Prostate gland (tissue), 2 donors: ENCODE results near the gene ITGAV. TPM values are rescaled to one million over a fixed set of nuclear protein-coding genes. Genes with fewer than 3 reads are reported as not detected.

Experiments
- DNase-seq: peaks from one replicate; pipeline ENCODE4 v3.0.0-alpha.2; 2019; ENCODE audit warnings: low spot score
- H3K27ac ChIP-seq, 2 donors: fragments of 200-600 bp; sonication (generic); 2 replicates each; pipeline ENCODE4 v1.5.1; 2017 to 2019
- H3K27me3 ChIP-seq: fragments of 200-600 bp; sonication (generic); replicated peaks from 2 replicates; pipeline ENCODE4 v1.5.1; 2019; ENCODE audit not compliant: insufficient read depth
- H3K36me3 ChIP-seq, 2 donors: fragments of 200-600 bp; sonication (generic); 1 replicate in 1 of 2; 2 replicates in 1 of 2; pipeline versions ENCODE4 v1.5.1 to v1.8.1; 2017 to 2019
- H3K4me1 ChIP-seq: fragments of 200-600 bp; sonication (generic); replicated peaks from 2 replicates; pipeline ENCODE4 v1.5.1; 2019
- H3K4me3 ChIP-seq, 2 donors: fragments of 200-600 bp; sonication (generic); 2 replicates each; pipeline ENCODE4 v1.5.1; 2017 to 2019
- H3K9me3 ChIP-seq: fragments of 200-600 bp; sonication (generic); 2 replicates; pipeline ENCODE4 v1.5.1; 2017
- POLR2A ChIP-seq: fragments of 450-650 bp; IDR thresholded peaks from one replicate; pipeline ENCODE4 v1.6.1; 2016; ENCODE audit warnings: antibody characterized with exemption, mild to moderate bottlenecking
- POLR2AphosphoS5 ChIP-seq: sonication (generic); formaldehyde crosslinking; IDR thresholded peaks from one replicate; pipeline ENCODE4 v1.6.1; 2017; ENCODE audit warnings: antibody characterized with exemption
- WGBS: methylation state at CpG from one replicate; pipeline ENCODE4 v1.1.5; 2018; 5-methylcytosine and 5-hydroxymethylcytosine counted together
- intact Hi-C: fragments of 100-400 bp; cut with DNase I; formaldehyde crosslinking; loops from one replicate; pipeline ENCODE4 v1.14.2; 2022
- total RNA-seq, 2 donors: library from RNA; depleted of rRNA; stranded (reverse); fragments of >200 nt; gene quantifications; one replicate each; pipeline ENCODE4 v1.1.0, GENCODE V29; 2016
- TF ChIP-seq, protein P1 (sequence below), 4 experiments: fragments of 200-600 bp in 2 of 4; fragments of 450-650 bp in 2 of 4; sonication (generic) in 2 of 4; IDR thresholded peaks; 1 replicate in 3 of 4; 2 replicates in 1 of 4; pipeline ENCODE4 v1.5.1; 2016 to 2019; ENCODE audit warnings: antibody characterized with exemption in 4 of 4, mild to moderate bottlenecking in 2 of 4, moderate library complexity in 2 of 4

The ITGAV gene
- total RNA-seq, 2 donors from 2014 or later: 47.0 to 84.8 TPM

DNA sequence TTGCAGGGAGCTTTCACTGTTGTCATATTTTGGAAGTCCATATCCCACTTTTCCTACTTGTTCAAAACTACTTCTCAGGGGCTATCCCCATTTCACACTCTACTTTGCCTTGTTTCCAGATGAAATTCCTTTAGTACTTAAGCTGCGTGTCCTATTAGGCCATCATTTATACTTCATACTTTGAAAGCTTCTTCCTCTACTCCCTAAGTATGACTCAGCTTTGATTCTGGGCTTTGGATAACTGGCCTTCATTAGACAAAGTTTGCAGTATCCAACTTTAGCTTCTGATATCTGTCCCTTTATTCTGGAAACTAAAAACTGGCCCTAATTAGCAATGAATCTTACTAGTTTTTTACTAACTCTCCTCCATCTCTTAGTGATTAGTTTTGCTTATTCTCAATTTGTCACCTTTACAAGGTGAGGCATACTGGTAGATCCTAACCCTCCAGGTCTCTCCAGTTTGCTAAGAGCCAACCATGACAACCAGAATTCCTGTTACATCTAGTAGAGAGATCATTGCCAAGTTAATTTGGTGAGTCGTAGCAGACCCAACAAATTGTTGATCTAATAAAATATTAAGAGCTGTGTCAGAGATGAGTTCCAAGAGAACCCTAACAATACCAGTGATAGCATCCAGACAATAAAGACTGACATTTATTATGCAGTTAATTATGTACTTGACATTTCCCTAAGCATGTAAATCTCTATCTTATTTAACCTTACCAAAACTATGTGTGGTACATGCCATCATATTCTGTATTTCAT, 31.2 kb upstream of the ITGAV start:
- intact Hi-C loops: no loop called here
- H3K4me3 ChIP-seq: no peak overlapping the region
- no peaks in the 10 kb centered on the region for H3K36me3 ChIP-seq
- 59% methylated on average over 2 of the region's 2 CpGs for WGBS
- H3K4me1 ChIP-seq: no peaks in the 10 kb centered on the region
- no peak for DNase-seq
- TF ChIP-seq POLR2A (no peak), POLR2AphosphoS5 (no peak)
- TF ChIP-seq, protein P1, sequence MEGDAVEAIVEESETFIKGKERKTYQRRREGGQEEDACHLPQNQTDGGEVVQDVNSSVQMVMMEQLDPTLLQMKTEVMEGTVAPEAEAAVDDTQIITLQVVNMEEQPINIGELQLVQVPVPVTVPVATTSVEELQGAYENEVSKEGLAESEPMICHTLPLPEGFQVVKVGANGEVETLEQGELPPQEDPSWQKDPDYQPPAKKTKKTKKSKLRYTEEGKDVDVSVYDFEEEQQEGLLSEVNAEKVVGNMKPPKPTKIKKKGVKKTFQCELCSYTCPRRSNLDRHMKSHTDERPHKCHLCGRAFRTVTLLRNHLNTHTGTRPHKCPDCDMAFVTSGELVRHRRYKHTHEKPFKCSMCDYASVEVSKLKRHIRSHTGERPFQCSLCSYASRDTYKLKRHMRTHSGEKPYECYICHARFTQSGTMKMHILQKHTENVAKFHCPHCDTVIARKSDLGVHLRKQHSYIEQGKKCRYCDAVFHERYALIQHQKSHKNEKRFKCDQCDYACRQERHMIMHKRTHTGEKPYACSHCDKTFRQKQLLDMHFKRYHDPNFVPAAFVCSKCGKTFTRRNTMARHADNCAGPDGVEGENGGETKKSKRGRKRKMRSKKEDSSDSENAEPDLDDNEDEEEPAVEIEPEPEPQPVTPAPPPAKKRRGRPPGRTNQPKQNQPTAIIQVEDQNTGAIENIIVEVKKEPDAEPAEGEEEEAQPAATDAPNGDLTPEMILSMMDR (IDR thresholded peaks at IDR 0.05): no peak
- no peak overlapping the region for H3K27ac ChIP-seq
- H3K27me3 ChIP-seq: no peaks in the 10 kb centered on the region
- H3K9me3 ChIP-seq: no peaks in the 10 kb centered on the region

DNA sequence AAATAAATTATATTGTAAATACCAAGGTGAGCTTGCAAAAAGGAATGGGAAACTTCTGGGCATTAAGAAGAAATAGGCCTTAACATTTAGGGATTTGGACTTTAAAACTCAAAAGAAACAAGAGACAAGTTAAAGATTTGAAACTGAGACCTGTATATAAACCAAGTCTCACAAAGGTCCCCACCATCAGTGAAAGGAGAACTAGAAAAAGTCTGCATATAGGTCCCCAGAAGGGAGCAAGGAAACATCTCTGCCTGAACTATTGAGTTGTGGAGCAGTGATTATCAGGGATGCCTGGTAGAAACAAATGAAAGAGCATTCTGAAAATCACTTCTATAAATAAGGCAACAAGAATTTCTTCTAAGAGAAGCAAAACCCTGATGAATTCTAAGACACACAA, 30.5 kb upstream of the ITGAV start:
- intact Hi-C loops: no loop called here

GRCh38 chr2:186559848-186560247, 30.0 kb upstream of the ITGAV start:
- 100% methylated on average over 3 of the region's 3 CpGs for whole genome bisulfite sequencing

More for the DNA sequence above, 30.5 kb upstream of the ITGAV start:
- Histone ChIP-seq H3K9me3 (no peaks in the 10 kb centered on the region), H3K36me3 (no peaks in the 10 kb centered on the region), H3K4me1 (no peaks in the 10 kb centered on the region), H3K4me3 (no peak overlapping the region), H3K27me3 (no peaks in the 10 kb centered on the region), H3K27ac (no peak overlapping the region)
- no peak for DNase-seq
- TF ChIP-seq POLR2A (no peak), POLR2AphosphoS5 (no peak)
- TF ChIP-seq, protein P1 (IDR thresholded peaks at IDR 0.05): no peak

GRCh38 chr2:186560254-186560653, 29.6 kb upstream of the ITGAV start:
- Histone ChIP-seq H3K27ac (no peak overlapping the region), H3K27me3 (no peaks in the 10 kb centered on the region), H3K4me1 (no peaks in the 10 kb centered on the region), H3K9me3 (no peaks in the 10 kb centered on the region), H3K36me3 (no peaks in the 10 kb centered on the region), H3K4me3 (no peak overlapping the region)
- TF ChIP-seq, protein P1 (IDR thresholded peaks at IDR 0.05): no peak
- no peak for TF ChIP-seq POLR2A
- no peak for TF ChIP-seq POLR2AphosphoS5
- DNase-seq: no peak
- intact Hi-C loops: no loop called here
- WGBS: 61% methylated on average over 3 of the region's 3 CpGs

More at GRCh38 chr2:186559848-186560247, 30.0 kb upstream of the ITGAV start:
- Histone ChIP-seq H3K36me3 (no peaks in the 10 kb centered on the region), H3K27ac (no peak overlapping the region), H3K27me3 (no peaks in the 10 kb centered on the region), H3K4me3 (no peak overlapping the region), H3K4me1 (no peaks in the 10 kb centered on the region), H3K9me3 (no peaks in the 10 kb centered on the region)
- no peak for DNase-seq
- TF ChIP-seq, protein P1 (IDR thresholded peaks at IDR 0.05): no peak
- no peak for TF ChIP-seq POLR2A
- TF ChIP-seq POLR2AphosphoS5: no peak
- intact Hi-C loops: no loop called here
